HG02571 (cell line): Measurements from ENCODE around the gene TRIM62.

Experiments
- ATAC-seq: cut with Tn5 transposase; IDR thresholded peaks from one replicate; pipeline ENCODE4 v1.9.1; 2021; ENCODE audit warnings: mild to moderate bottlenecking, moderate library complexity; ENCODE audit not compliant: unreplicated experiment

The TRIM62 gene

GRCh38 chr1:33162141-33162540 is 19.7 kb downstream of the TRIM62 start:
- no peak for ATAC-seq

GRCh38 chr1:33161061-33161681 is 20.7 kb downstream of the TRIM62 start:
- ATAC-seq, result no peak

- no peak for ATAC-seq
Measured at GRCh38 chr1:33159577-33159976, 22.3 kb downstream of the TRIM62 start.

- no peak for ATAC-seq
Measured at GRCh38 chr1:33158366-33158765, 23.5 kb downstream of the TRIM62 start.

- ATAC-seq, result no peak
Measured at GRCh38 chr1:33157131-33157530, 24.7 kb downstream of the TRIM62 start.

GRCh38 chr1:33155877-33156538 is 25.8 kb downstream of the TRIM62 start:
- no peak for ATAC-seq

GRCh38 chr1:33153650-33154049 is 28.2 kb downstream of the TRIM62 start:
- ATAC-seq, result no peak

GRCh38 chr1:33152685-33153432 is 29.0 kb downstream of the TRIM62 start:
- ATAC-seq, result no peak

- no peak for ATAC-seq
Measured at GRCh38 chr1:33151116-33151515, 30.7 kb downstream of the TRIM62 start.

GRCh38 chr1:33150522-33150921 is 31.3 kb downstream of the TRIM62 start:
- ATAC-seq, result no peak

- ATAC-seq, result no peak
Measured at GRCh38 chr1:33149453-33150190, 32.2 kb downstream of the TRIM62 start.

- no peak for ATAC-seq
Measured at GRCh38 chr1:33148615-33149014, 33.2 kb downstream of the TRIM62 start.

- ATAC-seq, result no peak
Measured at GRCh38 chr1:33147997-33148314, 33.9 kb downstream of the TRIM62 start.

GRCh38 chr1:33147275-33147996 is 34.4 kb downstream of the TRIM62 start:
- ATAC-seq, result no peak

- ATAC-seq, result no peak
Measured at GRCh38 chr1:33146003-33146402, 35.8 kb downstream of the TRIM62 start.

GRCh38 chr1:33143698-33144097 is 38.1 kb downstream of the TRIM62 start:
- no peak for ATAC-seq

- no peak for ATAC-seq
Measured at GRCh38 chr1:33143176-33143575, 38.7 kb downstream of the TRIM62 start.

GRCh38 chr1:33142483-33143064 is 39.3 kb downstream of the TRIM62 start:
- no peak for ATAC-seq

GRCh38 chr1:33141781-33142180 is 40.1 kb downstream of the TRIM62 start:
- ATAC-seq, result no peak

GRCh38 chr1:33141216-33141615 is 40.6 kb downstream of the TRIM62 start:
- ATAC-seq, result no peak
